Measurements from ENCODE around the gene ADGRV1.

GRCh38 chr5:90747693-90748092 is 189.1 kb downstream of the ADGRV1 start:
- TF ChIP-seq CTCF (conservative IDR thresholded peaks at IDR 0.05; ENCODE audit: low read length) (no peak), EZH2phosphoT487 (IDR thresholded peaks at IDR 0.05; ENCODE audit: borderline replicate concordance, low read depth, low read length) (no peak)
